ENCODE measurements around the gene CAPN12.

CAPN12 gene

GRCh38 chr19:38731654-38732301, 12.5 kb downstream of the CAPN12 start:
- Histone ChIP-seq H3K36me3 (ENCODE audit: control insufficient read depth in 1 of 2, insufficient read depth in 2 of 2, low read length in 2 of 2) (peaks cover 35 to 41% of the 10 kb centered on the region in 2 donors), H3K27ac (ENCODE audit: low read depth, low read length) (peak overlapping the region; percentile 67), H3K9me3 (ENCODE audit: control insufficient read depth in 1 of 2, low read length in 2 of 2) (no peaks in the 10 kb centered on the region), H3K4me1 (ENCODE audit: control insufficient read depth in 1 of 2, insufficient read depth in 2 of 2, low read length in 2 of 2) (peaks cover 42 to 48% of the 10 kb centered on the region in 2 donors), H3K9ac (ENCODE audit: low read depth in 1 of 2, low read length in 2 of 2) (peak overlapping the region; percentile 49 to 65), H3K4me3 (ENCODE audit: low read depth in 1 of 2, low read length in 2 of 2) (peak overlapping the region in 1 of 2 donors; percentile 11), H3K27me3 (ENCODE audit: control insufficient read depth in 1 of 2, insufficient read depth in 2 of 2, low read length in 2 of 2) (no peaks in the 10 kb centered on the region)

- H3K9ac ChIP-seq (ENCODE audit: low read depth in 1 of 2, low read length in 2 of 2): peak overlapping the region; percentile 51 to 65
- H3K4me3 ChIP-seq (ENCODE audit: low read depth in 1 of 2, low read length in 2 of 2): peak overlapping the region in 1 of 2 donors; percentile 11
- peaks cover 42 to 49% of the 10 kb centered on the region in 2 donors for H3K36me3 ChIP-seq (ENCODE audit: control insufficient read depth in 1 of 2, insufficient read depth in 2 of 2, low read length in 2 of 2)
- H3K4me1 ChIP-seq (ENCODE audit: control insufficient read depth in 1 of 2, insufficient read depth in 2 of 2, low read length in 2 of 2): peaks cover 42 to 48% of the 10 kb centered on the region in 2 donors
- peak overlapping the region; percentile 67 for H3K27ac ChIP-seq (ENCODE audit: low read depth, low read length)
- H3K9me3 ChIP-seq (ENCODE audit: control insufficient read depth in 1 of 2, low read length in 2 of 2): no peaks in the 10 kb centered on the region
- H3K27me3 ChIP-seq (ENCODE audit: control insufficient read depth in 1 of 2, insufficient read depth in 2 of 2, low read length in 2 of 2): no peaks in the 10 kb centered on the region
Measured at GRCh38 chr19:38730731-38731589, 13.3 kb downstream of the CAPN12 start.

- H3K27me3 ChIP-seq (ENCODE audit: control insufficient read depth in 1 of 2, insufficient read depth in 2 of 2, low read length in 2 of 2): no peaks in the 10 kb centered on the region
- H3K36me3 ChIP-seq (ENCODE audit: control insufficient read depth in 1 of 2, insufficient read depth in 2 of 2, low read length in 2 of 2): peaks cover 45 to 55% of the 10 kb centered on the region in 2 donors
- peaks cover 42 to 48% of the 10 kb centered on the region in 2 donors for H3K4me1 ChIP-seq (ENCODE audit: control insufficient read depth in 1 of 2, insufficient read depth in 2 of 2, low read length in 2 of 2)
- H3K9ac ChIP-seq (ENCODE audit: low read depth in 1 of 2, low read length in 2 of 2): peak overlapping the region; percentile 33 to 51
- peak overlapping the region; percentile 32 for H3K27ac ChIP-seq (ENCODE audit: low read depth, low read length)
- no peaks in the 10 kb centered on the region for H3K9me3 ChIP-seq (ENCODE audit: control insufficient read depth in 1 of 2, low read length in 2 of 2)
- no peak overlapping the region for H3K4me3 ChIP-seq (ENCODE audit: low read depth in 1 of 2, low read length in 2 of 2)
Measured at GRCh38 chr19:38730470-38730730, 13.9 kb downstream of the CAPN12 start.

DNA sequence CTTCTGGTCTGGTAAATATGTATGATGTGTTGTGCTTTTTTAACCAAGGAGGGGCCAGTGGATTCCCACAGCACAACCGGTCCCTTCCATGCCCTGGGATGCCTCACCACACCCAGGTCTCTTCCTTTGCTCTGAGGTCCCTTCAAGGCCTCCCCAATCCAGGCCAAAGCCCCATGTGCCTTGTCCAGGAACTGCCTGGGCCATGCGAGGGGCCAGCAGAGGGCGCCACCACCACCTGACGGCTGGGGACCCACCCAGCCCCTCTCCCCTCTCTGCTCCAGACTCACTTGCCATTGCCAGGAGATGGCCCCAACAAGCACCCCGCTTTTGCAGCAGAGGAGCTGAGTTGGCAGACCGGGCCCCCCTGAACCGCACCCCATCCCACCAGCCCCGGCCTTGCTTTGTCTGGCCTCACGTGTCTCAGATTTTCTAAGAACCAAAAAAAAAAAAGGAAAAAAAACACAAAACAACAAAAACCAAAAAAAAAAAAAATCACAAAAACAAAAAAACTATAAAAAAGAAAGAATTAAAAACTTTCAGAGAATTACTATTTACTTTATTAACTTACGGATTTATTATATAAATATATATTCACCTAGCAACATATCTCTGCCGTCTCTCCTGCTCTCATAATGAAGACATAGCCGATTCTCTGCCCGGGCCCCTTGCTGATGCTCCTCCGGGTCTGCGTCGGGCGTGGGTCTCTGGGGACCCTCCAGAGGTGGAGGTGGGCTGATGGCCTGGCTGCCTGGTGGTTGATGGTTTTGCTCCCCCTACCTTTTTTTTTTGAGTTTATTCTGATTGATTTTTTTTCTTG, 14.4 kb downstream of the CAPN12 start:
- Histone ChIP-seq H3K27ac (ENCODE audit: low read depth, low read length) (no peak overlapping the region), H3K4me1 (ENCODE audit: control insufficient read depth in 1 of 2, insufficient read depth in 2 of 2, low read length in 2 of 2) (peaks cover 40 to 44% of the 10 kb centered on the region in 2 donors), H3K36me3 (ENCODE audit: control insufficient read depth in 1 of 2, insufficient read depth in 2 of 2, low read length in 2 of 2) (peaks cover 50 to 60% of the 10 kb centered on the region in 2 donors)

GRCh38 chr19:38728752-38729541, 15.3 kb downstream of the CAPN12 start:
- Histone ChIP-seq H3K36me3 (ENCODE audit: control insufficient read depth in 1 of 2, insufficient read depth in 2 of 2, low read length in 2 of 2) (peaks cover 59 to 69% of the 10 kb centered on the region in 2 donors), H3K4me1 (ENCODE audit: control insufficient read depth in 1 of 2, insufficient read depth in 2 of 2, low read length in 2 of 2) (peaks cover 31 to 36% of the 10 kb centered on the region in 2 donors), H3K27me3 (ENCODE audit: control insufficient read depth in 1 of 2, insufficient read depth in 2 of 2, low read length in 2 of 2) (no peaks in the 10 kb centered on the region), H3K9ac (ENCODE audit: low read depth in 1 of 2, low read length in 2 of 2) (no peak overlapping the region), H3K9me3 (ENCODE audit: control insufficient read depth in 1 of 2, low read length in 2 of 2) (no peaks in the 10 kb centered on the region), H3K27ac (ENCODE audit: low read depth, low read length) (no peak overlapping the region), H3K4me3 (ENCODE audit: low read depth in 1 of 2, low read length in 2 of 2) (no peak overlapping the region)

More for the DNA sequence above, 14.4 kb downstream of the CAPN12 start:
- no peaks in the 10 kb centered on the region for H3K9me3 ChIP-seq (ENCODE audit: control insufficient read depth in 1 of 2, low read length in 2 of 2)
- H3K4me3 ChIP-seq (ENCODE audit: low read depth in 1 of 2, low read length in 2 of 2): no peak overlapping the region
- no peaks in the 10 kb centered on the region for H3K27me3 ChIP-seq (ENCODE audit: control insufficient read depth in 1 of 2, insufficient read depth in 2 of 2, low read length in 2 of 2)
- no peak overlapping the region for H3K9ac ChIP-seq (ENCODE audit: low read depth in 1 of 2, low read length in 2 of 2)

DNA sequence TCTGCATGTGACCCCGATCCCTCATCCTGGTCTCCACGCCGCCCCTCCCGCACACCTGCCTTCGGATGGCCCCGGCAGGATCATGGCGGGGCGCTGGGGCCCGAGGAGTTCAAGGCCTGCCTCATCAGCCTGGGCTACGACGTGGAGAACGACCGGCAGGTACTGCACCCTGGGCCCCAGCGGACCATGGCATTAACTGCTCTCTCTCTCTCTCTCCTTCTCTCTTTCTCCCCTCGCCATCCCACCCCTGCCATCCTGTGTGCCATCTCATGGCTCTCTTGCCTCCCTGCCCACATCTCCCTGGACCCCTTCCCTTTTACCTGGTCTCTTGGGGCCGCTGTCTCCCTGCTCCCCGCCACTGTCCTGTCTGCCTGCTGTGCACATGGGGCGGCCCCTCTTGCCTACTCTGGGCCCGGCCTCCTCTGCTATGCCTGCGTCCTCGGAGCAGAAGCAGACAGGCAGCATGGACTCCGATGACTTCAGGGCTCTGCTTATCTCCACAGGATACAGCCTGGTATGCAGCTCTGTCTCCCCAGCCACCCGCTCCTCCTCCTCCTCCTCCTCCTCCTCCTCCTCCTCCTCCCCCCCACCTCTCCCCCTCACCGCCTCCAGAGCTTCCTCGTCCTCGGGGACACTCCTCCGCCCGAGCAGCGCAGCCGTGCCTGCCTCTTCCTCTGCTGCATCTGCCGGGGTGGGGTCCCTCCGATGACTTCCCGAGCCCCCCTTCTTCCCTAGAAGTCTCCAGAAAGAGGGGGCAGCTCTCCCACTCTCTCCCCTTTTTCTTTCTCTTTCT, 16.2 kb downstream of the CAPN12 start:
- Histone ChIP-seq H3K27me3 (ENCODE audit: control insufficient read depth in 1 of 2, insufficient read depth in 2 of 2, low read length in 2 of 2) (no peaks in the 10 kb centered on the region), H3K4me1 (ENCODE audit: control insufficient read depth in 1 of 2, insufficient read depth in 2 of 2, low read length in 2 of 2) (peaks cover 22 to 27% of the 10 kb centered on the region in 2 donors), H3K4me3 (ENCODE audit: low read depth in 1 of 2, low read length in 2 of 2) (no peak overlapping the region), H3K36me3 (ENCODE audit: control insufficient read depth in 1 of 2, insufficient read depth in 2 of 2, low read length in 2 of 2) (peaks cover 68 to 78% of the 10 kb centered on the region in 2 donors), H3K9ac (ENCODE audit: low read depth in 1 of 2, low read length in 2 of 2) (no peak overlapping the region), H3K9me3 (ENCODE audit: control insufficient read depth in 1 of 2, low read length in 2 of 2) (no peaks in the 10 kb centered on the region), H3K27ac (ENCODE audit: low read depth, low read length) (no peak overlapping the region)

DNA sequence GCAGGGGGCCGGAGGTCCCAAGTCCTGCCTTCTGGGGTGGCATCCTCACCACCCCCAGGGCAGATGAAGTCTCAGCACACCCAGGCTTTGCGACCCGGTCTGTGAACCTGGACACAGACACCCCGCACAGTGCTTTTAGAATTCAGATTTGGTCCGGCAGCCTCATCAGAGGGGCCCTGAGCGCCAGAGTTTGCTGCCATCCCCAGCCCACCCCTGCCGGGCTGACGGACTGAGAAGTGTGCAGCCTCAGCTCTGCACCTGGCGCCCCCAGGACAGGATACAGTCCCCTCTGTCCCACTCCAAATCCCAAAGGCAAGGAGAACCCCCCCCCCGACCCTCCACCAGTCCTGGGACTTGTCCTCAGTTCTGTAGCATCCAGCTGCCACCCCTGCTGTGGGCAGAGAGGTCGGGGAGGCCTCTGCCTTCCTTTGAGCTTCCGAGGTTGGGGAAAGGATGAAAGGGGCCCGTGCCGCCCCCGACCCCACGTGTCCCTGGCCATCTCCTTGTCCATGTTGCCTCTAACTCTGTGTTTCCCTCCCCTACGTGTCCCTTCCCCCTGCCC, 16.9 kb downstream of the CAPN12 start:
- Histone ChIP-seq H3K27me3 (ENCODE audit: control insufficient read depth in 1 of 2, insufficient read depth in 2 of 2, low read length in 2 of 2) (no peaks in the 10 kb centered on the region), H3K9ac (ENCODE audit: low read depth in 1 of 2, low read length in 2 of 2) (no peak overlapping the region), H3K4me1 (ENCODE audit: control insufficient read depth in 1 of 2, insufficient read depth in 2 of 2, low read length in 2 of 2) (peaks cover 16 to 21% of the 10 kb centered on the region in 2 donors), H3K36me3 (ENCODE audit: control insufficient read depth in 1 of 2, insufficient read depth in 2 of 2, low read length in 2 of 2) (peaks cover 74 to 85% of the 10 kb centered on the region in 2 donors), H3K4me3 (ENCODE audit: low read depth in 1 of 2, low read length in 2 of 2) (no peak overlapping the region), H3K27ac (ENCODE audit: low read depth, low read length) (no peak overlapping the region), H3K9me3 (ENCODE audit: control insufficient read depth in 1 of 2, low read length in 2 of 2) (no peaks in the 10 kb centered on the region)

DNA sequence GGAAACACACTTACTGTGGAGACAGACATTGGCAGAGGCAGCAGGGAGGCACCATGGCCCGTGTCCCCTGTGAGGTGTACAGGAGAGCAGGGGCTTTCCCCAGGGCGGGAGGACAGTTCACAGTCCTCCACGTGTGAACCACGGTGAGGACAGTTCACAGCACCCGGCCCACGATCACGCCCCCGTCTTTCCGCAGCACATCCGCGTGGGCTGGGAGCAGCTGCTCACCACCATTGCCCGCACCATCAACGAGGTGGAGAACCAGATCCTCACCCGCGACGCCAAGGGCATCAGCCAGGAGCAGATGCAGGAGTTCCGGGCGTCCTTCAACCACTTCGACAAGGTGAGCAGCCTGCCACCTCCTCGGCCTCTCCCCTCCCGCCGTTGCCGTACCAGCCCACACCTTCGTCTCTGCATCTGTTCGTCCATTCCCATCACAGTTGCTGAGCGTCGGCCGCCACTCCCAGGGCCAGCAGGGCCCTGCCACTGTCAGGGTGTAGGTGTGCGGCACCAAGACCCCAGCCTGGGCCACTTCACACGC, 17.4 kb downstream of the CAPN12 start:
- Histone ChIP-seq H3K4me3 (ENCODE audit: low read depth in 1 of 2, low read length in 2 of 2) (no peak overlapping the region), H3K27ac (ENCODE audit: low read depth, low read length) (no peak overlapping the region), H3K4me1 (ENCODE audit: control insufficient read depth in 1 of 2, insufficient read depth in 2 of 2, low read length in 2 of 2) (peaks cover 16% of the 10 kb centered on the region in 2 donors), H3K9ac (ENCODE audit: low read depth in 1 of 2, low read length in 2 of 2) (no peak overlapping the region), H3K36me3 (ENCODE audit: control insufficient read depth in 1 of 2, insufficient read depth in 2 of 2, low read length in 2 of 2) (peaks cover 76 to 90% of the 10 kb centered on the region in 2 donors), H3K27me3 (ENCODE audit: control insufficient read depth in 1 of 2, insufficient read depth in 2 of 2, low read length in 2 of 2) (no peaks in the 10 kb centered on the region), H3K9me3 (ENCODE audit: control insufficient read depth in 1 of 2, low read length in 2 of 2) (no peaks in the 10 kb centered on the region)
